ENCODE results near the gene GRK6.

GRCh38 chr5:177459357-177459756 is 32.9 kb downstream of the GRK6 start:
- TF ChIP-seq CHD1 (IDR thresholded peaks at IDR 0.05; ENCODE audit: low read depth, low read length) (no peak), CTCF (conservative IDR thresholded peaks at IDR 0.05; ENCODE audit: low read depth, low read length) (no peak), USF2 (IDR thresholded peaks at IDR 0.05; ENCODE audit: low read depth, low read length) (no peak), POLR2A (IDR thresholded peaks at IDR 0.05; ENCODE audit: low read depth, low read length) (no peak)
